ENCODE measurements around the gene COQ8B. TPM values are rescaled to one million over a fixed set of nuclear protein-coding genes. Genes with fewer than 3 reads are reported as not detected.

COQ8B gene
- total and polyA plus RNA-seq, 4 donors, result 34.7 to 78.8 (median 52.3) TPM

- Histone ChIP-seq H3K36me3 (ENCODE audit: control insufficient read depth in 4 of 4, insufficient read depth in 4 of 4, low read length in 4 of 4) (peaks cover 22 to 42% (median 29%) of the 10 kb centered on the region in 4 donors), H3K9me3 (ENCODE audit: control insufficient read depth in 4 of 4, insufficient read depth in 3 of 4, low read length in 3 of 4) (no peaks in the 10 kb centered on the region), H3K27me3 (ENCODE audit: control insufficient read depth in 3 of 3, insufficient read depth in 3 of 3, low read length in 2 of 3) (no peaks in the 10 kb centered on the region), H3K27ac (ENCODE audit: low read depth in 1 of 2, low read length in 1 of 2) (peak overlapping the region in 1 of 2 donors; percentile 21), H3K9ac (ENCODE audit: insufficient read depth in 1 of 2, low read length in 2 of 2) (no peak overlapping the region), H3K4me1 (ENCODE audit: control insufficient read depth in 5 of 5, insufficient read depth in 5 of 5, low read length in 5 of 5) (peaks cover 0 to 24% (median 6%) of the 10 kb centered on the region in 5 donors), H3K4me3 (no peak overlapping the region)
- DNase-seq, result no peak
- TF ChIP-seq CTCF (IDR thresholded peaks at IDR 0.05; ENCODE audit: control extremely low read depth, extremely low read depth), result no peak
- WGBS, 2 donors, result 62 to 69% methylated on average over 11 of the region's 11 CpGs
- ATAC-seq (ENCODE audit: insufficient read depth, low FRiP score), result no peak
These were observed 39.9 kb upstream of the COQ8B start for GRCh38 chr19:40756502-40757110.

GRCh38 chr19:40755791-40756190, 39.1 kb upstream of the COQ8B start:
- ATAC-seq (ENCODE audit: insufficient read depth, low FRiP score) (no peak), DNase-seq (no peak)
- no peaks in the 10 kb centered on the region for H3K27me3 ChIP-seq (ENCODE audit: control insufficient read depth in 3 of 3, insufficient read depth in 3 of 3, low read length in 2 of 3)
- H3K4me3 ChIP-seq, result no peak overlapping the region
- H3K27ac ChIP-seq (ENCODE audit: low read depth in 1 of 2, low read length in 1 of 2), result no peak overlapping the region
- peaks cover 19 to 39% (median 23%) of the 10 kb centered on the region in 4 donors for H3K36me3 ChIP-seq (ENCODE audit: control insufficient read depth in 4 of 4, insufficient read depth in 4 of 4, low read length in 4 of 4)
- WGBS, 2 donors, result 97 to 98% methylated on average over 8 of the region's 8 CpGs
- TF ChIP-seq CTCF (IDR thresholded peaks at IDR 0.05; ENCODE audit: control extremely low read depth, extremely low read depth), result no peak
- H3K4me1 ChIP-seq (ENCODE audit: control insufficient read depth in 5 of 5, insufficient read depth in 5 of 5, low read length in 5 of 5), result peaks cover 0 to 24% (median 6%) of the 10 kb centered on the region in 5 donors
- no peaks in the 10 kb centered on the region for H3K9me3 ChIP-seq (ENCODE audit: control insufficient read depth in 4 of 4, insufficient read depth in 3 of 4, low read length in 3 of 4)
- no peak overlapping the region for H3K9ac ChIP-seq (ENCODE audit: insufficient read depth in 1 of 2, low read length in 2 of 2)

- WGBS, 2 donors, result 89 to 93% methylated on average over 3 of the region's 3 CpGs
- peaks cover 15 to 34% (median 19%) of the 10 kb centered on the region in 4 donors for H3K36me3 ChIP-seq (ENCODE audit: control insufficient read depth in 4 of 4, insufficient read depth in 4 of 4, low read length in 4 of 4)
- peaks cover 0 to 24% (median 6%) of the 10 kb centered on the region in 5 donors for H3K4me1 ChIP-seq (ENCODE audit: control insufficient read depth in 5 of 5, insufficient read depth in 5 of 5, low read length in 5 of 5)
- peak overlapping the region in 1 of 2 donors; percentile 66 for H3K27ac ChIP-seq (ENCODE audit: low read depth in 1 of 2, low read length in 1 of 2)
- H3K9me3 ChIP-seq (ENCODE audit: control insufficient read depth in 4 of 4, insufficient read depth in 3 of 4, low read length in 3 of 4), result no peaks in the 10 kb centered on the region
- H3K27me3 ChIP-seq (ENCODE audit: control insufficient read depth in 3 of 3, insufficient read depth in 3 of 3, low read length in 2 of 3), result no peaks in the 10 kb centered on the region
- no peak overlapping the region for H3K9ac ChIP-seq (ENCODE audit: insufficient read depth in 1 of 2, low read length in 2 of 2)
- no peak overlapping the region for H3K4me3 ChIP-seq
- no peak for DNase-seq
- no peak for TF ChIP-seq CTCF (IDR thresholded peaks at IDR 0.05; ENCODE audit: control extremely low read depth, extremely low read depth)
- no peak for ATAC-seq (ENCODE audit: insufficient read depth, low FRiP score)
These were observed 38.5 kb upstream of the COQ8B start for GRCh38 chr19:40755248-40755624.
